GM13976 (cell line): ENCODE data around the gene ATP2C2.

Source experiments
- DNase-seq: peaks from one replicate; pipeline ENCODE4 v3.0.0; 2012; ENCODE audit warnings: low spot score
- in situ Hi-C: fragments of 300-500 bp; cut with MboI; formaldehyde crosslinking; loops from one replicate; pipeline ENCODE4 v1.12.0; 2022; ENCODE audit warnings: low sequenced_read_pairs, mixed read lengths, inconsistent platforms; ENCODE audit not compliant: unreplicated experiment
- TF ChIP-seq, protein P1 (sequence below): IDR thresholded peaks from 2 replicates; pipeline ENCODE4 v1.5.1; 2012; ENCODE audit warnings: borderline replicate concordance, mild to moderate bottlenecking; ENCODE audit not compliant: insufficient read depth; ENCODE audit errors: extremely low read depth, missing control alignments, control extremely low read depth

ATP2C2 gene

DNA sequence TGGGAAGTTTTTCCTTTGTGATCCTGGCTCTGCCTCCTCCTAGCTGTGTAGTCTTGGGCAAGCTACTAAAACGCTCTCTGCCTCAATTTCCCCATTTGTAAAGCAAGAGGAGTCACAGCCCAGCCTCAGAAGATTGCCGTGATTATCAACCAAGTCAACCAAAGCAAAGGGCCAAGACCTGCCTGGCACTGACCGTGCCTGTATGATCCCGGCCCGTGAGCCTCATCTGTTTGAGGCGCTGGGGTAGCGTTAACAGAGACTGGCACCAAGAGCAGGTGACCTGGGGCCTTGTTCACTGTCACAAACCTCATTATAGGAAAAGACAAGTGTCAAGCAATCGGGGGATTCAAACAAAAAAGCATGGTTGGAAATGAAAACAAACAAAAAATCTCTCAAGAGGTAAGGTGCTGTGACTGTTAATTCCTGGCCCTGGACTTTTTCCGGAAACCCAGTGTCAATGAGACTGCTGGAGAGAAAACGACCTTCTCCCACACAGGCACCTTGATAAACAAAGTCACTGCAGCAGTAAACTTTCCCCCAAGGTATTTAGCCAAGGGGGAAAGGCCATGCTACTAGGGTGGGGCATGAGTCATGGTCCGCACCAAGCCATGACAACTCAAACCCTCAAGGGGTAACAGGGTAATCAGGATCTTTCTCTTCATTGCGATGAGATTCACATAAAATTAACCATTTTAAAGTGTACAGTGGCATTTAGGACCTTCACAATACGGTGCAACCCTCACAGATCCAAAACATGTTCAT, 130.7 kb downstream of the ATP2C2 start:
- DNase-seq, result no peak
- TF ChIP-seq, protein P1, sequence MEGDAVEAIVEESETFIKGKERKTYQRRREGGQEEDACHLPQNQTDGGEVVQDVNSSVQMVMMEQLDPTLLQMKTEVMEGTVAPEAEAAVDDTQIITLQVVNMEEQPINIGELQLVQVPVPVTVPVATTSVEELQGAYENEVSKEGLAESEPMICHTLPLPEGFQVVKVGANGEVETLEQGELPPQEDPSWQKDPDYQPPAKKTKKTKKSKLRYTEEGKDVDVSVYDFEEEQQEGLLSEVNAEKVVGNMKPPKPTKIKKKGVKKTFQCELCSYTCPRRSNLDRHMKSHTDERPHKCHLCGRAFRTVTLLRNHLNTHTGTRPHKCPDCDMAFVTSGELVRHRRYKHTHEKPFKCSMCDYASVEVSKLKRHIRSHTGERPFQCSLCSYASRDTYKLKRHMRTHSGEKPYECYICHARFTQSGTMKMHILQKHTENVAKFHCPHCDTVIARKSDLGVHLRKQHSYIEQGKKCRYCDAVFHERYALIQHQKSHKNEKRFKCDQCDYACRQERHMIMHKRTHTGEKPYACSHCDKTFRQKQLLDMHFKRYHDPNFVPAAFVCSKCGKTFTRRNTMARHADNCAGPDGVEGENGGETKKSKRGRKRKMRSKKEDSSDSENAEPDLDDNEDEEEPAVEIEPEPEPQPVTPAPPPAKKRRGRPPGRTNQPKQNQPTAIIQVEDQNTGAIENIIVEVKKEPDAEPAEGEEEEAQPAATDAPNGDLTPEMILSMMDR, result no peak

DNA sequence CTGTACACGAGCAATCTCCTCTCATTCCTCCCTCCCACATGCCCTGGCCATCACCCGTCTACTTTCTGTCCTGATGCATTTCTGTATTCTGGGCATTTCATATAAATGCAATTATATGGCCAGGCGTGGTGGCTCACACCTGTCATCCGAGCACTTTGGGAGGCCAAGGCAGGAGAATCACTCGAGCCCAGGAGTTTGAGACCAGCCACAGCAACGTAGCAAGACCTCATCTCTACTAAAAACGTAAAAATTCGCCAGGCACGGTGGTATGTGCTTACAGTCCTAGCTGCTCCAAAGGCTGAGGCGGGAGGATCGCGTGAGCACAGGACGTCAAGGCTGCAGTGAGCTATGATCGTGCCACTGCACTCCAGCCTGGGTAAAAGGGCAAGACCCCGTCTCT, 131.3 kb downstream of the ATP2C2 start:
- no peak for DNase-seq
- in situ Hi-C loops, result loop anchor here (25.0 kb wide), 3 partner anchors 212 to 537 kb away; partner anchors contain the start of genes NECAB2, OSGIN1 and WFDC1
- TF ChIP-seq, protein P1, result no peak

More for the DNA sequence above, 130.7 kb downstream of the ATP2C2 start:
- in situ Hi-C loops, result loop anchor here (25.0 kb wide), 2 partner anchors 212 to 537 kb away; partner anchors contain the start of genes NECAB2, OSGIN1 and WFDC1

DNA sequence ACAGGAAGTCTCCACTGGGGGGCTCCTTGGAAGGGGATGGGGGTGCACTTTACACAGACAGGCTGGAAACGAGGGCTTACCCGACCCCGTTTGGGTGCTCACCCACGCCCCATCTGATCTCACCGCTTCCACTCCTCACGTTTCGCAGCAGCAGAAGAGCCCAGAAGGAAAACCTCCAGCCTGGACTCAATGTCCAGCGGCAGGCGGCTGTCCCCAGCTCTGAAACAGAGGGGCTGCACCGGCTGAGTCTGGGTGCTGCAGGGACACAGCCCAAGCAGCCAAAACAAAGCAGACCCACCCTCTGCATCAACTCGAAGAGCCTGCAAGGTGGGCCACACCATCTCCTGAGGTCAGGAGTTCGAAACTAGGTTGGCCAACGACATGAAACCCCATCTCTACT, 132.2 kb downstream of the ATP2C2 start:
- TF ChIP-seq, protein P1, result no peak
- in situ Hi-C loops, result loop anchor here (25.0 kb wide), 1 partner anchor 462 kb away; no protein-coding TSS in a partner anchor
- DNase-seq, result no peak

GRCh38 chr16:84501077-84501735, 132.9 kb downstream of the ATP2C2 start:
- in situ Hi-C loops, result loop anchor here (25.0 kb wide), 1 partner anchor 461 kb away; no protein-coding TSS in a partner anchor
- DNase-seq, result no peak
- TF ChIP-seq, protein P1, result no peak

GRCh38 chr16:84502075-84502474, 133.7 kb downstream of the ATP2C2 start:
- TF ChIP-seq, protein P1, result no peak
- in situ Hi-C loops, result loop anchor here (25.0 kb wide), 1 partner anchor 460 kb away; no protein-coding TSS in a partner anchor

DNA sequence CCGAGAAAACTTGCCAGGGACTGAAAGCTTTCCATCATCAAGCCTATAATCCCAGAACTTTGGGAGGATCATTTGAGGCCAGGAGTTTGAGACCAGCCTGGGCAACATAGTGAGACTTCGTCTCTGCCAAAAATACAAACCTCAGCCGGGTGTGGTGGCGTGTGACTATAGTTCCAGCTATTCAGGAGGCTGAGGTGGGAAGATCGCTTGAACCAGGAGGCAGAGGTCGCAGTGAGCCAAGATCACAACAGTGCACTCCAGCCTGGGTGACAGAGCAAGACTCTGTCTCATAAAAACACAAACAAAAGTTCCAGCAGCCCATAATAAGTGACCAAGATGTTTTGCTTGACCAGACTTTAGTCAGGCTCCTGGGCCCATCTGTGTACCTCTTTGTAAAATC, 134.2 kb downstream of the ATP2C2 start:
- DNase-seq, result no peak
- TF ChIP-seq, protein P1, result no peak
- in situ Hi-C loops, result loop anchor here (25.0 kb wide), 1 partner anchor 460 kb away; no protein-coding TSS in a partner anchor

More at GRCh38 chr16:84502075-84502474, 133.7 kb downstream of the ATP2C2 start:
- no peak for DNase-seq
